D721Med (cell line): ENCODE measurements around the gene TIGD2.

Experiments
- DNase-seq: peaks from one replicate; pipeline ENCODE4 v3.0.0; 2011; ENCODE audit warnings: low spot score; ENCODE audit not compliant: insufficient read length
- FAIRE-seq: peaks from 2 replicates; lab custom pipeline; 2011; peaks lifted over from hg19 to GRCh38; lab: Jason Lieb, UNC
- CTCF ChIP-seq: IDR thresholded peaks from 2 replicates; pipeline ENCODE4 v1.5.1; 2012; ENCODE audit warnings: mild to moderate bottlenecking, control low read depth; ENCODE audit not compliant: insufficient read depth; ENCODE audit errors: missing control alignments

The TIGD2 gene

GRCh38 chr4:89110986-89111832 lies at the start of gene TIGD2:
TIGD2 (plus strand) TSS chr4:89111533; CDS start chr4:89112975, 1,442 bp downstream.
- TF ChIP-seq CTCF, result peak; percentile 56
- FAIRE-seq, result no peak

GRCh38 chr4:89064848-89065247 lies 46.5 kb upstream of the TIGD2 start:
- FAIRE-seq (no peak), DNase-seq (no peak)
- no peak for TF ChIP-seq CTCF

More at GRCh38 chr4:89110986-89111832, at the start of gene TIGD2:
- DNase-seq, result peak; percentile 89

- DNase-seq (no peak), FAIRE-seq (no peak)
- no peak for TF ChIP-seq CTCF
Observed at GRCh38 chr4:89067417-89067816, 43.9 kb upstream of the TIGD2 start.

- DNase-seq (no peak), FAIRE-seq (no peak)
- TF ChIP-seq CTCF, result no peak
Observed at GRCh38 chr4:89069481-89069880, 41.9 kb upstream of the TIGD2 start.

GRCh38 chr4:89070041-89070440 lies 41.3 kb upstream of the TIGD2 start:
- TF ChIP-seq CTCF, result no peak

GRCh38 chr4:89071311-89071710 lies 40.0 kb upstream of the TIGD2 start:
- no peak for TF ChIP-seq CTCF
- no peak for FAIRE-seq
- DNase-seq, result no peak

More at GRCh38 chr4:89070041-89070440, 41.3 kb upstream of the TIGD2 start:
- FAIRE-seq (no peak), DNase-seq (no peak)

- FAIRE-seq (no peak), DNase-seq (no peak)
- no peak for TF ChIP-seq CTCF
Observed at GRCh38 chr4:89072921-89073320, 38.4 kb upstream of the TIGD2 start.
